Measurements from ENCODE around the gene TSGA10IP.

The TSGA10IP gene

DNA sequence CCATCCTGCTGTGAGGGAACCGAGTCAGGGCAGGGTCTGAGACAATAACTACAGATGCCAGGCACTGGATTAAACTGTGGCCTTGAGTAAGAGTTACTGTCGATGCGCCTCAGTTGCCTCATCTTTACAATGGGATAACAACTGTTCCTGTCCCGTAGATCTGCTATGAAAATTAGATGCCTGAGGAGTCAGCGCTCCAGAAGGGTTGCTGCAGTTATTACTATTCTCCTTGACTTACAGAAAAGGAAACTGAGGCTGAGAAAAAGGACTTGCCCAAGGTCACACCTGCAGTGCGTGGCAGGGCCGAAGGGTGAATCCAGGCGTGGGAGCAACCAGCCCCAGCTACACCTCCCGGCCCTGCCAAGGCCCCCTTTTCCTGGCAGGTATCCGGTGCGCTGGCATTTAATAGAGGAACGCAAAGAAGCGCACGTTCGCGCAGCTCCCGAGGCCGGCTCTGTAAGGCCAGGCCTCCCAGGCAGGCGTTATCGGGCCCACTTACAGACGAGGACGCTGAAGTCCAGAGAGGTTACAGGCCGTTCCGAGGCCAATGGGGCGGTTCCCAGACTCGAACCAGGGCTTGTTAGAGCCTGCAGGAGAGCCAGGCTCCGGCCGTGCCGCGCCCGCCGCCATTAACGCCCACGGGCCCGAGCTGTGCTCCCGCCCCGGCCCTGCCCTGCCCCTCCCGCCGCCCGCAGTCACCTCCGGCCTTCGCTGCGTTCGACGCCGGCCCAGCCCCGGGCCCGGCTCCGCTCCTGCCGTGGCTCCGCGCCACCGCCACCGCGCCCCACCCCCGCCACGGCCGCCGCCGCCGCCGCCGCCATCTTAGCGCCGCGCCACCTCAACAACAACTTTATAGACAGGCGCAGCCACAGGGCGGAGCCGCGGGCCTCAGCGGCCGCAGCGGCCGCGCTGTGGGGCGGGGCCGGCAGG lies 26.8 kb upstream of the TSGA10IP start, which contains the start of gene C11orf68:
C11orf68 (minus strand) TSS at position 852 of the 930 bp plus-strand sequence; CDS start at position 821, 31 bp downstream.
- DNase-seq (ENCODE audit: low read depth) = no peak

GRCh38 chr11:65919141-65919572 lies 26.1 kb upstream of the TSGA10IP start, which contains the start of gene DRAP1:
Gene DRAP1 (plus strand): TSS chr11:65919426. CDS start chr11:65919502, 76 bp downstream.
- peak; percentile 97 for DNase-seq (ENCODE audit: low read depth)

GRCh38 chr11:65919573-65920371 lies 25.5 kb upstream of the TSGA10IP start:
- no peak for DNase-seq (ENCODE audit: low read depth)

GRCh38 chr11:65920372-65920802 lies 24.9 kb upstream of the TSGA10IP start:
- no peak for DNase-seq (ENCODE audit: low read depth)

- DNase-seq (ENCODE audit: low read depth) = no peak
These were observed 24.2 kb upstream of the TSGA10IP start for GRCh38 chr11:65921033-65921555.

- no peak for DNase-seq (ENCODE audit: low read depth)
These were observed 23.4 kb upstream of the TSGA10IP start for GRCh38 chr11:65921876-65922275.

GRCh38 chr11:65922565-65922964 lies 22.7 kb upstream of the TSGA10IP start:
- no peak for DNase-seq (ENCODE audit: low read depth)

- DNase-seq (ENCODE audit: low read depth) = no peak
These were observed 19.9 kb upstream of the TSGA10IP start for GRCh38 chr11:65925397-65925796.

GRCh38 chr11:65927904-65928397 lies 17.3 kb upstream of the TSGA10IP start:
- no peak for DNase-seq (ENCODE audit: low read depth)

- DNase-seq (ENCODE audit: low read depth) = no peak
These were observed 16.6 kb upstream of the TSGA10IP start for GRCh38 chr11:65928667-65929066.

DNA sequence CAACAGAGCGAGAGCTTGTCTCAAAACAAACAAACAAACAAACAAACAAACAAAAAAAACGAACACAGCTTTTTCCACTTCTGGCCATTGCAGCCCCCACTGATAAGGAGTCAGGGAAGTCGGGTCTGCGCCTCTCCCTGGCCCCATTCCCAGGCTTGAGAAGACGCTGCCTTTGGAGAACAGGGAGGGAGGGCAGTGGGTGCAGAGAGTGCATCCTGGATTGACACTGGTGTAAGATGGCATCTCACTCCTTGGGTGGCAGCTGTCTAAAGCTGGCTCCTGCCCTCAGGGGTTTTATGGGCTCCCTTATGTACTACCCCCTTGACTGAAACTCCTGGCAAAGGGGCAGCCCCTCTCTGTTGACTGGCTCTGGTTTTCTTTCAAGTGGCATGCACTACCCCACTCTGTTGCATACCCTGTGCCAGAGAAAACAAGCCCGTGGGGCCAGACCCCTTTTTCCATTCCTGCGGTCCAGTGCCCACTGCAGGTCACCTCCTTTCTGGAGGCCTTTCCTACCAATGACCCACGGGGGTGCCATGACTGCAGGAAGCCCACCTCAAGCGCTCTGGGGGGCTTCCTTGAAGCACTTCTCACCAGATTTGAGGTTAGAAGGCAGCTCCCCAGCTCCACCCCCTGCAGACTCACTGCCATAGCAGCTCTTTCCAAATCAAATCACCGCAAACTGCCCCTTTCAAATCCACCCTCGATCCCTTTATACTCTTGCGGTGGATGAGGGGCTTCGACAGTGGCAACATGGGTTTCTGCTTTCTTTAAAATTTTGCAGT lies 13.3 kb upstream of the TSGA10IP start:
- DNase-seq (ENCODE audit: low read depth) = no peak

- DNase-seq (ENCODE audit: low read depth) = no peak
These were observed 12.7 kb upstream of the TSGA10IP start for GRCh38 chr11:65932558-65932919.

DNA sequence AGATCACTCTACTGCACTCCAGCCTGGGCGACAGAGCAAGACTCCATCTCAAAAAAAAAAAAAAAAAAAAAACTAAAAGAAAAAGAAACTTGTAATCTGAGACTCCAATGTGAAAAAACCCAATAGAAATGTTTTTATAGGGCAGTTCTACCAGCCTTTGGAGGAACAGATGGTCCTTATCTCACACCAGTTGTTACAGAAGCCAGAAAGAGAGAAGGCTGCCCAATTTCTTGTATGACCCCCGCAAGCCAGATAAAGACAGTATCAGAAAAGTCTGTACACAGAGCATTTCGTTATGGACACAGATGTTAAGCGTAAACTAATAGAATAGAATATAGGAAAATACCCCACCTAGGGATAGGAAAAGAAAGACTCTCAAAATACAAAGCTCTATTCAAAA lies 11.3 kb upstream of the TSGA10IP start:
- DNase-seq (ENCODE audit: low read depth) = no peak

- no peak for DNase-seq (ENCODE audit: low read depth)
These were observed 7.5 kb upstream of the TSGA10IP start for GRCh38 chr11:65937766-65938165.

DNA sequence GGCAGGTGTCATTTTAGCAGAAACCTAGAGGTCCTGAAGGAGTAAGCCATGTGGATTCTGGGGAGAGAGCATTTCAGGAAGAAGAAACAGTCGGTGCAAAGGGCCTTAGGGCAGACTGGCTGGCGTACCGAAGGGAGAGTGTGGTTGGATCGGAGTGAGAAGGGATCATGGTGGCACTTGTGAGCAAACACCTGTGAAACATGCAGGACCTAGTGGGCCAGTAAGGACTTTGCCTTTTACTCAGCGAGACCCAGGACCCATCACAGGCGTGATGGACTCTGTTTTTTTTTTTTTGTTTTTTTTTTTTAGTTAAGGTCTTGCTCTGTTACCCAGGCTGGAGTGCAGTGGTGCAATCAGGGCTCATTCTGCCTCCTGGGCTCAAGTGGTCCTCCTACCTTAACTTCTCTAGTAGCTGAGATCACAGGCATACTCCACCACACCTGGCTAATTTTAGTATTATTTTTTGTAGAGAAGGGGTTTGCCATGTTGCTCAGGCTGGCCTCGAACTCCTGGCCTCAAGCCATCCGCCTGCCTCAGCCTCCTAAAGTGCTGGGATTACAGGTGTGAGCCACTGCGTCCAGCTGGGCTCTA lies 3.5 kb upstream of the TSGA10IP start:
- DNase-seq (ENCODE audit: low read depth) = no peak

DNA sequence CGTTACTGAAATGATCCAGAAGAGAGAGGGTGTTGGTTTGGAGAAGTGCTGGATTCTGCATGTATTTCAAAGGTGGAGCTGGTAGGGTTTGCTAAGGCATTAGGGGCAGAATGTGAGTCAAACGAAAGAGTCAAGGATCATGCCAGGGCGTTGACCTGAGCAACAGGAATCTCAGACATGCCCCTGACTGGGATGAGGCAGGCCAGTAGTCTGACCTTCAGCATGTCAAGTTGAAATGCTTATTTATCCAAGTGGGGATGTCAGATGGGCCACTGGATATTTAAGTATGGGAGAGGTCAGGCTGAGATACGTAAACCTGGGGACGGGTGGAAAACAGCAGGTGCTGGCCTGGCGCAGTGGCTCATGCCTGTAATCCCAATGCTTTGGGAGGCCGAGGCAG lies 2.7 kb upstream of the TSGA10IP start:
- DNase-seq (ENCODE audit: low read depth) = no peak

GRCh38 chr11:65944191-65944590 lies 1.1 kb upstream of the TSGA10IP start:
- DNase-seq (ENCODE audit: low read depth) = no peak

DNA sequence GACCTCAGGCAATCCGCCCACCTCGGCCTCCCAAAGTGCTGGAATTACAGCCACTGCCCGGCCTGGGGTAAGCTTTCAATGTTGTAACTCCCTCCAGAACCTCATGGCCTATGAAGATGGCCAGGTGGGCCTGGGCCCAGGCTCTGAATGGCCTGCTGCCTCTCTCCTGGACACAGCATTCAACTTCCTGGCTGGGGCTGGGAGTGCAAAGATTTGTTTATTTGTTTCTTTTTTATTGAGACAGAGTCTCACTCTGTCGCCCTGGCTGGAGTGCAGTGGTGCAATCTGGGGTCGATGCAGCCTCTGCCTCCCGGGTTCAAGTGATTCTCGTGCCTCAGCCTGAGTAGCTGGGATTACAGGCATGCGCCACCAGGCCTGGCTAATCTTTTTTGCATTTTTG lies 513 bp upstream of the TSGA10IP start:
- DNase-seq (ENCODE audit: low read depth) = no peak

DNA sequence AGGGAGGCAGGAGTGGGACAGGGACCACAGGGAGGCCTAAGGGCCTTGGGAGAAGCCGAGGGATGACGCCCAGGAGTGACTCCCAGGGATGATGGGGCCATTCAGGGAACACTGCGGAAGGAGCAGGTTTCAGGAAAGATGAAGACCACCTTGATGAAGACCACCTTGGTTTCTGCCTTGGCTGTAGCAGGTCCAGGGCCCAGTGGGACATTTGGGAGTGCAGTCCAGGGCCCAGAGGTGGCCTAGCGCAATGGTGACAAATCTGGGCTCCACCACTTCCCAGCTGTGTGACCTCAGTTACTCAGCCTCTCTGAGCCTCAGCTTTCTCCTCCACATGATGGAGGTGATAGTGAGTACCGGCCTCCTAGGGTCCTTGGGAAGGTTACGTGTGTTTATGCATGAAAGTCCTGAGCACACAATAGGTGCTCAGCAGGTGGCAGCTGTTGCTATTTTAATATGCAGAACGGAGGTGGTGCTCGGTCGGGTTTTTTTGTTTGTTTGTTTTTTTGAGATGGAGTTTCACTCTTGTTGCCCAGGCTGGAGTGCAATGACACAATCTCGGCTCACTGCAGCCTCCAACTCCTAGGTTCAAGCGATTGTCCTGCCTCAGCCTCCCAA lies 770 bp downstream of the TSGA10IP start:
- DNase-seq (ENCODE audit: low read depth) = no peak

DNA sequence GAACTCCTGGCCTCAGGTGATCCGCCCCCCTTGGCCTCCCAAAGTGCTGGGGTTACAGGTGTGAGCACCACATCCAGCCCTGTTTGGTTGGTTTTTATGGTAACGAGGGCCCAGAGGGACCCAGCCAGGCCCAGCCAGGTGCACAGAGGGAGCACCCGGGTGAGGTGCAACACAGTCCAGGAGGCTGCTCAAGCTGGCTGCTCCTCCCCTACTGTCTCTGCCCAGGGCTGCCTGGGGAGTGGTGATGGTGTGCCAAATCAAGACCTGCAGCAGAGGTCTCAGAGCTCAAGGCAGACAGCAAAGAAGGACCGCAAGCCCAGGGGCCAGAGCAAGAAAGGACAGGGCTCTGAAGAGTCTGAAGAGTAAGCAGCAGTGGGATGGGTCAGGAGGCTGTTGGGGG lies 1.4 kb downstream of the TSGA10IP start:
- no peak for DNase-seq (ENCODE audit: low read depth)

- DNase-seq (ENCODE audit: low read depth) = no peak
These were observed 1.9 kb downstream of the TSGA10IP start for GRCh38 chr11:65947133-65947532.
